ENCODE results near the gene CFAP45. TPM values are rescaled to one million over a fixed set of nuclear protein-coding genes. Genes with fewer than 3 reads are reported as not detected.
A peak's percentile ranks its signal among the peaks of the same experiment; 100 is the strongest.

Gene CFAP45
- total and polyA plus RNA-seq, 3 experiments from 2014 or later, result 0.18 to 1.2 (median 0.75) TPM

DNA sequence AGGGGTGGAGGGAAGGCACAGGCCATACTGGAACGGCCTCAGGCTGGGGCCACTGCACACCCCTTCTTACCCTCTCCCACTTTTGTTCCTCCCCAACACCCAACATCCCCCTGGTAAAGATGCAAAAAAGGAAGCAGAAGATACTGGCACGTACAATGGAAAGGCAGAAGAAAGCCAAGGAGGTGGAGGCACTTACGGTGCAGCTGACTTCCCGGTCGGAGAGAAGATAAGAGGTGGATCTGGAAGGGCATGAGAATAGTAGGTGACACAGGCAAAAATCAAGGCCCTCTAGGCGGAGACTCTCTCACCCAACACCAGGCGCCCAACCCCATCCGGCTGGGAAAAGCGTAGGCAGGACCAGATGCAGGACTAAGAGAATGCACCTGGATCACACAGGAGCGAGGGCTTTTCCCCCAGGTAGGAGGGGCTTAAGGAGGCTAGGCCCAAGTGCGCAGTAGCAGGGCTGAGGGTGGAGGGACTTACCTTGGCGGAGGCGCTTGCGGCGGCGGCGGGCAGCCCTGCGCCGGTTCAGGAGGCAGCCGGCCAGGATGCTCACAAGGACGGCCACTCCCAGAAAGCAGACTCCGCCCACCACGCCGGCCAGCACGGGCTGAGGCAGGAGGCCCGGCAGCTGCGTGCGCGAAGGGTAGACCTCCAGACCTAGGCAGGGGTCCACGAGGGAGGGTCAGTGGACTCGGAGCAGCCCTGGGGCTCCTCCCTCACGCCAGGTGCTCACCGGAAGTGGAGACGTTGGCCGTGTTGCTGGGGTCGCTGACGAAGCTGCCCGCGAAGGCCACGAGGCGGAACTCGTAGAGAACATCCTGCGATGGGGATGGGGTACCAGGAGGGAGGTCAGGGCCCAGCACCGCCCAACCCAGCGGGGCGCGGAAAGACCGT is 29.4 kb upstream of the CFAP45 start:
- Histone ChIP-seq H3K4me1 (ENCODE audit: insufficient read depth, low read length) (peaks cover 11% of the 10 kb centered on the region), H3K9me3 (ENCODE audit: low read length) (no peaks in the 10 kb centered on the region), H3K27me3 (ENCODE audit: insufficient read depth, low read length, poor library complexity, severe bottlenecking) (no peaks in the 10 kb centered on the region), H3K4me3 (ENCODE audit: low read length) (no peak overlapping the region), H3K27ac (ENCODE audit: low read depth, low read length) (no peak overlapping the region), H3K36me3 (ENCODE audit: insufficient read depth, low read length) (no peaks in the 10 kb centered on the region)
- Mint-ChIP-seq H3K4me3 (peak overlapping the region in 2 of 7 donors; percentile 29 to 49), H3K9me3 (peaks cover 0 to 2% (median 0%) of the 10 kb centered on the region in 5 donors), H3K27me3 (peaks cover 0 to 11% of the 10 kb centered on the region in 2 donors), H3K36me3 (peaks cover 0 to 9% (median 0%) of the 10 kb centered on the region in 3 donors), H3K27ac (no peak overlapping the region), H3K4me1 (peaks cover 12 to 19% (median 15%) of the 10 kb centered on the region in 3 donors)
- ChIA-PET POLR2A (no interaction called here), CTCF (no interaction called here)
- no peak for DNase-seq

DNA sequence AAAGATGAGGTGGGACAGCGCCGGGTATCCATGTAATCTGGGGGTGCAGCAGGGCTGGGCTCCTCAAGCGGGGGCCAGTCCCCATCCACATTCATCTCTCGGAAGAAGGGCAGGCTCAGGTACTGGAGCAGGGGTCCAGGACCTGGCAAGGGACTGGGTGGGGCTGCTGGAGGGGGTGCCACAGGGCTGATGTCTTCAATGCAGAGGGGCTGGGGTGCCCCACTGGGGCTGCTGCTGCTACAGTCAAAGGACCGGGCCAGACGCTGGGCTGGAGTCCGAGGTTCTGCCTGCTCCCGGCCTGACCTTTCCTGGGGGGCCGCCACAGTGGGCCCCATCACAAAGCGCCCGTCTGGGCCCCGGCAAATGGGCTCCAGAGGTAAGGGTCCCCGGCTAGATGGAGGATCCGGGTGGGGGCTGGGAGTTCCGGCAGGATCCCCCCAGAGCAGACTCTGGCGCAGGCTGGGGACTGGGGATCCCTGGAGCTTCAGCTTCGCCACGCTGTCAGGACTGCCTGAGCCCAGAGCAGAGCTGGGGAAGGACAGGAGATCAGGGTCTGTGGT is 28.6 kb upstream of the CFAP45 start:
- H3K4me1 Mint-ChIP-seq, result peaks cover 17 to 27% (median 19%) of the 10 kb centered on the region in 3 donors
- POLR2A ChIA-PET, result no interaction called here
- H3K27ac ChIP-seq (ENCODE audit: low read depth, low read length), result no peak overlapping the region
- H3K27me3 Mint-ChIP-seq, result peaks cover 0 to 17% of the 10 kb centered on the region in 2 donors
- H3K36me3 ChIP-seq (ENCODE audit: insufficient read depth, low read length), result no peaks in the 10 kb centered on the region
- no peak for DNase-seq
- H3K27me3 ChIP-seq (ENCODE audit: insufficient read depth, low read length, poor library complexity, severe bottlenecking), result no peaks in the 10 kb centered on the region
- peaks cover 0 to 7% (median 3%) of the 10 kb centered on the region in 5 donors for H3K9me3 Mint-ChIP-seq
- no peak overlapping the region for H3K4me3 ChIP-seq (ENCODE audit: low read length)
- no peak overlapping the region for H3K27ac Mint-ChIP-seq
- H3K36me3 Mint-ChIP-seq, result peaks cover 0 to 17% (median 0%) of the 10 kb centered on the region in 3 donors
- CTCF ChIA-PET, result no interaction called here
- H3K9me3 ChIP-seq (ENCODE audit: low read length), result no peaks in the 10 kb centered on the region
- peaks cover 11% of the 10 kb centered on the region for H3K4me1 ChIP-seq (ENCODE audit: insufficient read depth, low read length)
- H3K4me3 Mint-ChIP-seq, result no peak overlapping the region

DNA sequence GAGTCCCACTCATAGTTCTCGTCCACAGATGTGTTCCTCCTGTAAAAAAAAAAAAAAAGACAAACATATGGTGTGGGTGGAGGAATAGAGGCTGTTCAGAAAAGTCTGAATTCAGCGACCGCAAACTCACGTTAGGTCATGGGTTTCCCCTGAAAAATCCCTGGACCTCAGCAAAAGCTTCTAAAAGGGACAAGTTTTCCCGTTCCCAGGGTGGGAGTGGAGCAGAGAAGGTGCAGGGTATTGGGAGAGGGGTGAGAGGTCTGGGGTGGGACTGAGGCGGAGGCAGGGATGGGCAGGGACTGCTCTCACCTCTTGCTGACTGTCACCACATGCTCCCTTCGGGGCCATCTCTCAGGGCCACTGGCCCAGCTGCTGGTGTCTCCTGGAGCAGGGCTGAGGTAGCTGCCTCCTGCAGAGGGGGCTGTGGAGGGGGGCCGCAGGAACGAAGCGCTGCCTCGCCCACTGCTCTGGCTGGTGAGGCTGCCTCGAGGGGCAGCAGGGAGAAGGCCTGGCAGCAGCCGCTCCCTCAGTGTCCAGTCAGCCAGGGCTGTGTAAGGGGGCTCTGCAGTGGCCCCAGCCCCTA is 28.0 kb upstream of the CFAP45 start:
- no peak for DNase-seq
- CTCF ChIA-PET, result interaction anchor here (6.9 kb wide), 1 partner anchor 8 kb away, joined by 55 read pairs; no protein-coding TSS in a partner anchor
- Histone ChIP-seq H3K36me3 (ENCODE audit: insufficient read depth, low read length) (no peaks in the 10 kb centered on the region), H3K27ac (ENCODE audit: low read depth, low read length) (no peak overlapping the region), H3K9me3 (ENCODE audit: low read length) (no peaks in the 10 kb centered on the region), H3K4me1 (ENCODE audit: insufficient read depth, low read length) (peaks cover 17% of the 10 kb centered on the region), H3K27me3 (ENCODE audit: insufficient read depth, low read length, poor library complexity, severe bottlenecking) (no peaks in the 10 kb centered on the region), H3K4me3 (ENCODE audit: low read length) (no peak overlapping the region)
- H3K27me3 Mint-ChIP-seq, result peaks cover 0 to 17% of the 10 kb centered on the region in 2 donors
- no peak overlapping the region for H3K27ac Mint-ChIP-seq
- H3K36me3 Mint-ChIP-seq, result peaks cover 0 to 22% (median 0%) of the 10 kb centered on the region in 3 donors
- peaks cover 24 to 33% (median 25%) of the 10 kb centered on the region in 3 donors for H3K4me1 Mint-ChIP-seq
- POLR2A ChIA-PET, result no interaction called here
- peaks cover 0 to 7% (median 3%) of the 10 kb centered on the region in 5 donors for H3K9me3 Mint-ChIP-seq
- no peak overlapping the region for H3K4me3 Mint-ChIP-seq

DNA sequence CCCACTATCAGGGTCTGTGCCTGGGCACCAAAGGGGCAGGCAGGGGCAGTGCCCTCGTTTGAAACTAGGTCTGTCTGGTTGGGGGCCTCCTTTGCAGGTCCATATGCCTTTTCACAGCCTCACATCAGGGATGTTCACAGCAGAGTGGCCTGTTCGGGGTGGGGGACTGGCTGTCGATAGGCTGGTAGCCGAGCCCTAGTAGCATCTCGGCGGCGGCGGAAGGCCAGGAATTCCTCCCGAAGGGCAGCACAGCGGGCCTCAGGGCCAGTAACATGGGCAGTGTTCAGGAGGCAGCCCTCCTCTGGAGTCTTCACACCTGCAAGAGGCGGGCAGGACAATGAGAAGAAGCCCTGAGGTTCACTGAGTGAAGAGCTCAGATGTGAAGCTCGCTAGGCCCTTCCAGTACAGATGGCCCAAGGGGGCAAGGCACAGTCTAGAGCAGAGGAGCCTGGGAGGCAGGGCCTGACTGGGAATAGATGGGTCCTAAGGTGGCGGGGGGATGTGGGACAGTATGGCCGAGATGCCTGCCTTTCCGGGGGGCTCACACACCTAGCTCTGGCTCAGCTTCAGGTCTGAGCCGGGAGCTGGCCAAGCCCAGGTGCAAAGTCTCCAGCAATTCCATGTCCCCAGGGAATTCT is 27.4 kb upstream of the CFAP45 start:
- Histone ChIP-seq H3K36me3 (ENCODE audit: insufficient read depth, low read length) (no peaks in the 10 kb centered on the region), H3K9me3 (ENCODE audit: low read length) (no peaks in the 10 kb centered on the region), H3K27me3 (ENCODE audit: insufficient read depth, low read length, poor library complexity, severe bottlenecking) (no peaks in the 10 kb centered on the region), H3K4me1 (ENCODE audit: insufficient read depth, low read length) (peaks cover 23% of the 10 kb centered on the region), H3K27ac (ENCODE audit: low read depth, low read length) (no peak overlapping the region), H3K4me3 (ENCODE audit: low read length) (no peak overlapping the region)
- Mint-ChIP-seq H3K27me3 (peaks cover 0 to 17% of the 10 kb centered on the region in 2 donors), H3K4me1 (peaks cover 29 to 39% (median 31%) of the 10 kb centered on the region in 3 donors), H3K27ac (peak overlapping the region in 4 of 8 donors; percentile 50 to 98 (median 75)), H3K9me3 (peaks cover 0 to 7% (median 3%) of the 10 kb centered on the region in 5 donors), H3K36me3 (peaks cover 0 to 22% (median 0%) of the 10 kb centered on the region in 3 donors), H3K4me3 (peak overlapping the region in 1 of 7 donors; percentile 95)
- POLR2A ChIA-PET, result no interaction called here
- DNase-seq, result no peak
- CTCF ChIA-PET, result interaction anchor here (6.9 kb wide), 1 partner anchor 9 kb away, joined by 55 read pairs; no protein-coding TSS in a partner anchor

DNA sequence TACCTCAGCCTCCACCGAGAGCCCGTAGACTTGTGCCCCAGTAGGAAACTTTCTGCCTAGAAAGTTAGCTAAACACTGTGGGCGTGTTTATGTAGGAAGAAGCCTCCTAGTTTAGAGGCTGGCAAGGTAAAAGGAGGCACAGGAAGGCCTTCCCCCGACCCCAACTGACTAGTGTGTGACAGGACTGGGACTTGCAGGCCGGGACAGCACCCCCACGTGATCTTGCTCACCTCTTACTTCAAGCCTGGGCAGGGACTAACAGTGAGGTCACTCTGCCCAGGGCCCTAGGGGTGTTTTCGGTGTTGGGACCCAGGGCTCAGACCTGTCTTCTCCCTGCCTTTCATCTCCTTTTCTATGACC is 25.7 kb upstream of the CFAP45 start:
- ChIA-PET CTCF (interaction anchor here (0.8 to 6.9 kb wide), 6 partner anchors 10 to 145 kb away, joined by 3 to 55 read pairs (median 8); partner anchors contain the start of gene DUSP23), POLR2A (interaction anchor here (1.0 to 1.4 kb wide), 4 partner anchors 9 to 101 kb away, joined by 3 to 7 read pairs (median 4); no protein-coding TSS in a partner anchor)
- Histone ChIP-seq H3K36me3 (ENCODE audit: insufficient read depth, low read length) (peaks cover 7% of the 10 kb centered on the region), H3K9me3 (ENCODE audit: low read length) (no peaks in the 10 kb centered on the region), H3K4me3 (ENCODE audit: low read length) (peak overlapping the region; percentile 100), H3K4me1 (ENCODE audit: insufficient read depth, low read length) (peaks cover 39% of the 10 kb centered on the region), H3K27ac (ENCODE audit: low read depth, low read length) (peak overlapping the region; percentile 100), H3K27me3 (ENCODE audit: insufficient read depth, low read length, poor library complexity, severe bottlenecking) (no peaks in the 10 kb centered on the region)
- H3K36me3 Mint-ChIP-seq, result peaks cover 3 to 33% (median 6%) of the 10 kb centered on the region in 3 donors
- H3K27me3 Mint-ChIP-seq, result peaks cover 0 to 17% of the 10 kb centered on the region in 2 donors
- peaks cover 45 to 56% (median 47%) of the 10 kb centered on the region in 3 donors for H3K4me1 Mint-ChIP-seq
- H3K9me3 Mint-ChIP-seq, result peaks cover 0 to 7% (median 3%) of the 10 kb centered on the region in 5 donors
- peak overlapping the region; percentile 89 to 99 (median 96) for H3K4me3 Mint-ChIP-seq
- H3K27ac Mint-ChIP-seq, result peak overlapping the region; percentile 97 to 100 (median 100)
- no peak for DNase-seq

DNA sequence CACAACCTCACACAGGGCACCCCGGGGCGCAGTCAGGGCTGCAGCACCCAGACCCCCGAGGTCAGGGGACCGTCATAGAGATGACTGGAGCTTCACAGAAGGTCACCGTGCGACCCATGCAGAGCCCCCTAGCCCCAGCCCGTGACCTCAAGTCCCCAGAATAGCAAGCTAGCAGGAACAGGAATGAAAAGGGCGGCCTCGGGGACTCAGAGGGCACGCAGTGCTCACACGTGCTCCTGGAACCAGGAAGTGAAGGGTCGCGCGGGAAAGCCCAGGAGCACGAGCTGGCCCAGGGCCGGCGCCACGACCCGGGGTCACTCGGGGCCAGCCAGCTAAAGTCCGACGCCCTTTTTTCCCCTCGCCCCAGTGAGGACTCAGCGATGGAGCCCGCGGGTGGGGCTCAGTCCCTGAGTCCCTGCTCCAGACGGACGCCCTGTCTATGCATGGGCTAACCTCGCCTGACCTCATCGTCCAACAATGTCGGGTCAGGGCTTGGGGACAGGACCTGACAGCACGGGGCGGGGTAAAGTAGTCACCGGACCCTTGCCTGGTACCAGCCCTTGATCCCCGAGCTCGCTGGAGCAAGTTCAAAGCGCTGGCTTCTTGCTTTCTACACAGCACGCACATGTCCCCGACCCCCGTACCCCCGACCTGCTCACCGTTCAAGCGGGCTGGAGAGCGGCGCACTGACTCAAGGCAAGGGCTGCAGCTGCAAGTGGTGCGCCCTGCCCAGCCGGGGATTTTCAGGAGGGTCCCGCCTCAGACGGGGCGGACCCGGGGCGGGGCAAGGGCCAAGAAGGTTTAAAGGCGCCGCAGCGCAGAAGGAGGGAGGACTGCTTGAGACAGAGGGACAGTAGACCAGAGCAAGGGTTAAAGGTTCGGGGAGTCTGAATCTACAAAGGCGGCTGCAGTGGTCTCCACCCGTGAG is 25.1 kb upstream of the CFAP45 start, which contains the start of gene TAGLN2:
Gene TAGLN2 (minus strand): TSS at position 717 of the 928 bp plus-strand sequence. CDS start 4,998 bp downstream, outside the sequence.
- H3K4me3 ChIP-seq (ENCODE audit: low read length), result peak within 1 kb of the TSS; percentile 100
- peaks cover 5 to 39% (median 9%) of the 10 kb centered on the region in 3 donors for H3K36me3 Mint-ChIP-seq
- H3K27ac ChIP-seq (ENCODE audit: low read depth, low read length), result peak within 1 kb of the TSS; percentile 100
- peak; percentile 79 to 93 (median 87) for DNase-seq
- H3K9me3 Mint-ChIP-seq, result peaks cover 0 to 7% (median 3%) of the 10 kb centered on the region in 5 donors
- ChIA-PET CTCF (interaction anchor here (0.8 to 6.9 kb wide), 10 partner anchors 9 to 144 kb away, joined by 3 to 55 read pairs (median 4); partner anchors contain the start of genes DUSP23 and IGSF9), POLR2A (interaction anchor here (0.9 to 1.4 kb wide), 5 partner anchors 9 to 100 kb away, joined by 3 to 7 read pairs (median 4); no protein-coding TSS in a partner anchor)
- H3K4me1 Mint-ChIP-seq, result peaks cover 50 to 62% (median 52%) of the 10 kb centered on the region in 3 donors
- peaks cover 13% of the 10 kb centered on the region for H3K36me3 ChIP-seq (ENCODE audit: insufficient read depth, low read length)
- H3K9me3 ChIP-seq (ENCODE audit: low read length), result no peaks in the 10 kb centered on the region
- peak within 1 kb of the TSS; percentile 97 to 100 (median 100) for H3K27ac Mint-ChIP-seq
- H3K27me3 ChIP-seq (ENCODE audit: insufficient read depth, low read length, poor library complexity, severe bottlenecking), result no peaks in the 10 kb centered on the region
- peaks cover 0 to 20% of the 10 kb centered on the region in 2 donors for H3K27me3 Mint-ChIP-seq
- peak within 1 kb of the TSS; percentile 89 to 99 (median 96) for H3K4me3 Mint-ChIP-seq
- H3K4me1 ChIP-seq (ENCODE audit: insufficient read depth, low read length), result peaks cover 44% of the 10 kb centered on the region
